HEK293 (cell line): Measurements from ENCODE around the gene INPP4B.

Experiments
- CTCF ChIP-seq: fragments of 450-650 bp; formaldehyde crosslinking; IDR thresholded peaks from 2 replicates; pipeline ENCODE4 v1.5.1; 2016; ENCODE audit warnings: missing biosample characterization, missing genetic modification characterization
- IKZF3 ChIP-seq: fragments of 450-650 bp; IDR thresholded peaks from 2 replicates; pipeline ENCODE4 v1.5.0; 2018; ENCODE audit warnings: missing biosample characterization, mild to moderate bottlenecking, missing genetic modification characterization, moderate library complexity
- RBAK ChIP-seq: fragments of 450-650 bp; formaldehyde crosslinking; IDR thresholded peaks from 2 replicates; pipeline ENCODE4 v1.5.1; 2016; ENCODE audit warnings: missing biosample characterization, missing genetic modification characterization
- YY1 ChIP-seq: fragments of 450-650 bp; formaldehyde crosslinking; IDR thresholded peaks from 2 replicates; pipeline ENCODE4 v1.5.1; 2018; ENCODE audit warnings: missing biosample characterization, missing genetic modification characterization
- ZBTB26 ChIP-seq: fragments of 450-650 bp; formaldehyde crosslinking; optimal IDR thresholded peaks from 2 replicates; pipeline ENCODE3; 2016; ENCODE audit warnings: missing biosample characterization, mild to moderate bottlenecking, missing genetic modification characterization
- ZBTB8A ChIP-seq: fragments of 450-650 bp; formaldehyde crosslinking; IDR thresholded peaks from 2 replicates; pipeline ENCODE4 v1.5.1; 2016; ENCODE audit warnings: missing biosample characterization, missing genetic modification characterization
- ZNF169 ChIP-seq: fragments of 450-650 bp; formaldehyde crosslinking; IDR thresholded peaks from 2 replicates; pipeline ENCODE4 v1.5.1; 2016; ENCODE audit warnings: missing biosample characterization, missing genetic modification characterization
- ZNF239 ChIP-seq: fragments of 450-650 bp; formaldehyde crosslinking; IDR thresholded peaks from 2 replicates; pipeline ENCODE4 v1.5.1; 2016; ENCODE audit warnings: missing biosample characterization, missing genetic modification characterization

DNA sequence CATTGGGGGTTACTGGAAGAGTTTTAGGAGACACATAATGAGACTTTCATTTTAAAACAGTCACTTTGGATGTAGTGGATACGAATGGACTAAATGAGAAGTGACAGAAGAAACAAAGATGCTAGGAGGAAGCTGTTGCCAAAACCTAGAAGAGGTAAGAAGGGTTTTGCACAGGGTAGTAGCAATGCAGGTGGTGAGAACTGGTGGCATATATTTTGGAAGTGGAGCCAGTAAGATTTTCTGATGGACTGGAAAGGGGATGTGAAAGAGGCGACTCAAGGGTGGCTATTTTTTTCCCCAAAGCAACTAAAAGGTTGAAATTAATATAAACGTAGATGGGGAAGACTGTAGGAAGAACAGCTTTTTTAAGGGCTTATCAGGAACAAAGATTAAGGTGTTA lies 747.7 kb downstream of the INPP4B start:
- TF ChIP-seq CTCF (no peak), ZBTB8A (tag by site-specific recombination) (no peak), YY1 (tag by site-specific recombination) (no peak), ZNF239 (tag by site-specific recombination) (no peak), ZBTB26 (tag by site-specific recombination) (no peak), RBAK (no peak), IKZF3 (tag by site-specific recombination) (no peak), ZNF169 (no peak)
